Stimulated activated CD4-positive, alpha-beta T cell treated with anti-CD3 and anti-CD28 coated beads, Interleukin-4, amount 100 ng/mL, for 24 hours (primary cell): ENCODE measurements around the gene EIF3D.
A peak's percentile ranks its signal among the peaks of the same experiment; 100 is the strongest.

Source experiments
- DNase-seq: peaks from one replicate; pipeline ENCODE4 v3.0.0-alpha.2; 2020

The EIF3D gene

DNA sequence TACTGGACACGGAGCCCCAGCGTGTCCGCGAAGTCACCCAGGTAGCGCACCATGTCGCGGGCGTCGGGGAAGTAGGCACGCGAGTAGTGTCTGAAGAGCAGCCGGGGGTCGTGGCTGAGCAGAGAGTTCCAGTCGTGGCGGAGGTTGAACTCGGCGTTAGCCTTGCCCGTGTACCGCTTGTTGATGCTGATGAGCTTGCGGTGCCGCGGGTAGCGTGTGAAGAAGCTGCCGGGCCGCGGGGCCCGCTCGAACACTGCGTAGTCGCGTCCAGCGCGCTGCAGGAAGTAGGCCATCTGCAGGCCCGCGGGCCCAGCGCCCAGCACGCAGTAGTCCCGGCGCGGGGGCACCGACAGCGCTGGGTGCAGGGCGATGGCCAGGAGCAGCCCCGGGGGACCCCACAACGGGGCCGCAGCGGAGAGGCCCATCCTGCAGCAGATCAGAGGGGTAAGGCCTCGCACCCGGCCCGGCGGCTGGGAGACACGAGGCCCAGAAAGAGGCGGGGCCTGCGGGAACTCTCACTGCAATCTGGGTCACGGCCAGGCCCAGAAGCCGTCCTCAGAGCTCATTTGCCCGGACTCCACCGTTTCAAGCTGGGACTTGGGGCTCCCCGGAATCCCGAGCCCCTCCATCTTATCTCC lies 22.8 kb downstream of the EIF3D start:
- no peak for DNase-seq

DNA sequence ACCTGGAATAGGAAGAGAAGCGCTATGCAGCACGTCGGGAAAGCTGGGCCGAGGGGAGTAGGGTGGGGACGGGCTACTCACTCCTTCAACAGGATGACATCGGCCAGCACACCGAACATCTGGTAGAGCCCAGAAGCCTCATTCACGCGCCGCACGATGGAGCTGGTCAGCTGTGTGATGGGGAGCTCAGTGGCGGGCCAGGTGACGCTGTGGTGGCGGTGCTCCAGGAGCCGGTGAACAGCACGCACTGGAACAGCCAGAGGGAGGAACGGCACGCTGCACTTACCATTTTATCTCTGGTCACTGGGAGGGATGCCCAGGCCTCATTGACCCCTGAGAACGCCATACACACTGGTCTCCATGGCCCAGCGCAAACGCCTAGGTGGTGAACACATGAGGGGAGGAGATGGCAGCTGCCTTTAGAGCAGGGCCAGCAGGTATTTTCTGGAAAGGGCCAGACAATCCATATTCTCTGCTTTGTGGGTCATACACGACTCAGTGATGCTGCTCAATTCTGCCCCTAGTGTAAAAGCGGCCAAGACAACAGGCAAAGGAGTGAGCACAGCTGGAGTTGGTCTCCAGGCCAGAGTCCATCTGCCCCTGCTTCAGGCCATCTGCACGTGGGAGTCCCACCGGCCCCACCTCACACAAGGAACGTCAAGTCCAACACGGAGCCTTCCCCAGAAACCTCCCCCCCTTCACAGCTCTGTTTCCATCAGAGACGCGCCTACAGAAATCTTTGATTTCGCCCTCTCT lies 30.9 kb downstream of the EIF3D start:
- no peak for DNase-seq

DNA sequence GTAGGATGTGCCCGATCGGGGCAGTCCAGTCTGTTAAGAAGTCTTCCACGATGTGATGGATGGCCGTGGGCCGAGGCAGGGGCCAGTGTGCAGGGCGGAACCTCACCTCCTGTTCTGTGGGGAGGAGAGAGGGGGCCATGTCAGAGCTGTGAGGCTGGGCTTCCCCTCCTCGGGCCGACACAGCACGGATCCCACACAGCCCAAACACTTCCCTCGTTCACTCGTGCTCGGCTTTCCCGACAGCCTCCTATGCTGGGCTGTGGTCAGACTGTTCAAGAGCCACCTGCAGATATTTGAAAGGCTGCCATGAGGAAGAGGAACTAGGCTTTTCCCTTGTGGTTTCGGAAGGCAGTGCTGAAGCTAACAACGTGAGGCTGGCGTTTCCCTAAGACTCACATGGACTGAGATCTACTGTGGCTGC lies 35.3 kb downstream of the EIF3D start:
- DNase-seq: no peak

DNA sequence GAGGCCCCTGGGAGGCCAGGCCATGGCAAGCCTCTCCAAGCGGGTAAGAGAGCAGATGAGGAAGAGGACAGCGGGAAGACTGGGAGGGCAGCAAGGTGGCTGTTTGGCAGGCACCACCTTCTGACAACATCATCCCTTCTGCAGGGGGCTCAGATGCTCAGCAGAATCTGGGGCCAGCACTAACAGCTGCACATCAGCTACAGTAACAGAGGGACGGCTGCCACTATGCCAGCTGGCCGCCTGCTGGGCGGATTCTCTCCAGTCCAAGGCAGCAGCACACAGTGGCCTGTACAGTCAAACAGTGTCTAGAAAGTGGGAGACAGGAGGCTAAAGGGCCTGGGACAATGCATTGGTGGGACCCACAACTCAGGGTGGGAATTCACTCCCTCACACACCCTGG lies 36.9 kb downstream of the EIF3D start:
- DNase-seq: no peak

DNA sequence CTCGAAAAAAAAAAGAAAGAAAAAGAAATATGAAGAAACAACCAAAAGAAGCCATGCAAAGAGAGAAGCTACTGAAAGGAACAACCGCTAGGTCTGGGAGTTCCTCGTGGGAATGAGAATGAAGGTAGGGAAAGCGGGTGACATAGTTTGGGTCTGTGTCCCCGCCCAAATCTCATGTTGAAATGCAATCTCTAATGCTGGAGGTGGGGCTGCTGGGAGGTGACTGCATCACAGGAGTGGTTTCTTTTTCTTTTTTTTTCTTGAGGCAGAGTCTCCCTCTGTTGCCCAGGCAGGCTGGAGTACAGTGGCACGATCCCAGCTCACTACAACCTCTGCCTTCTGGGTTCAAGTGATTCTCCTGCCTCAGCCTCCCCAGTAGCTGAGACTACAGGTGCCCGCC lies 37.8 kb downstream of the EIF3D start:
- no peak for DNase-seq

DNA sequence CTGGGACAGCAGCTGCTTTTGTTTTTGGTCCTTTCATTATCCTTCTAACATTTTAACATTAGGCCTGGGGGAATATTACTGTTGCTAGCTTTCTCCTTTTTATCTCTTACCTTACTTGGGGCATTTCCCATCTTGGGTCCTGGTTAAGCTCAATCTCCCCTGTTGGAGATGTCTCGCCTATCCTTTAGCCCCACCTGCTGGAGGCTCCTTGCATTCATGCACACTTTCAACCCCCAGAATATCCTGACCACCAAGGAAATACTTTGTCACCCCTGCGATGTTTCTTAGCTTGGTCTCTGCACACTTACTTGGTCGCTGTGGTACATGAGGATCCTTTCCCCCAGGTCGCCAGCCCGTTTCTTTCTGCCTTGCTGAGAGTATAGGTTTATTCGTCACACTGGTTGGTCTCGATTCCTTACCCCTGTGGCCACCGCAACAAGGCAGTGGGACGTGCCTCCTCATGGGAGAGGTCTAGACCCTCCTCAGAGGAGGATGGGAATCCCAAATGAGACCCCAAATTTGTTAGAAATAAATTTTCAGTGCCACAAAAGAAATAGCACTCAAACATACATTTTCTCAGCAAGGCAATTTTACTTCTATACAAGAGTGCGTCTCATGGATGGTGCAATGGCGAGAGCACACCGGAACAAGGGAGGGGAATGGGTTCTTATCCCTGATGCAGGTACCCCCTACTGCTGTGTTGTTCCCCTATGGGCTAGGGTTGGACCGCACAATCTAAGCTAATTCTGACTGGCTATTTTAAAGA lies 42.2 kb downstream of the EIF3D start:
- peak; percentile 72 for DNase-seq

DNA sequence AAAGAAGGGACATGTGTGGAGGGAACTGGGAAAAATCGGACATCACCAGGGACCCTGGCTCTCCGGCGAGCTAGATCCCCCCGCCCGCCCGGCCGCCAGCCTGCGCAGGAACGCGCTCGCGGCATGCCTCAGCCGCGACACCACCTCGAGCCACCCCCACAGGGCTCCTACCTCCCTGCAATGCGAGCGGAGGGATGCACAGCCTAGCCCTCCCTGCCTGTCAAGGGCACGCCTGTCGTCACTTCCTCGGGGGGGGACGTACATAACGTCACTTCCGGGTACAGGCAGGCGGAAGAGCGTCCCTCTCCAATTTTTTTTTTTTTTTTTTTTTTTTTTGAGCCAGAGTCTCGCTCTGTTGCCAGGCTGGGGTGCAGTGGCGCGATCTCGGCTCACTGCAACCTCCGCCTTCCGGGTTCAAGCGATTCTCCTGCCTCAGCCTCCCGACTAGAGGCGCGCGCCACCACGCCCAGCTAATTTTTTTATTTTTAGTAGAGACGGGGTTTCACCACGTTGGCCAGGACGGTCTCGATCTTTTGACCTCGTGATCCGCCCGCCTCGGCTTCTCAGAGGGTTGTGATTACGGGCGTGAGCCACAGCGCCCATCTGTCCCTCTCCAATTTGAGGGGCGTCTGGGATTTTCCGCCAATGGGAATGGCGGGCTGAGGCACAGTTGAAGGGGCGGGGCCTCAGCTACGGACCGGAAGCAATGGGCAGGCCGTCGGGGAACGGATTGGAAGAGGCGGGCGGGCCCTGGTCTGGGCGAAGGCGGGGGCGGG lies 47.4 kb downstream of the EIF3D start, which contains the start of gene TXN2:
Gene TXN2 (minus strand): TSS at position 248 of the 776 bp plus-strand sequence. CDS start 803 bp downstream, outside the sequence.
- DNase-seq: peak; percentile 95

DNA sequence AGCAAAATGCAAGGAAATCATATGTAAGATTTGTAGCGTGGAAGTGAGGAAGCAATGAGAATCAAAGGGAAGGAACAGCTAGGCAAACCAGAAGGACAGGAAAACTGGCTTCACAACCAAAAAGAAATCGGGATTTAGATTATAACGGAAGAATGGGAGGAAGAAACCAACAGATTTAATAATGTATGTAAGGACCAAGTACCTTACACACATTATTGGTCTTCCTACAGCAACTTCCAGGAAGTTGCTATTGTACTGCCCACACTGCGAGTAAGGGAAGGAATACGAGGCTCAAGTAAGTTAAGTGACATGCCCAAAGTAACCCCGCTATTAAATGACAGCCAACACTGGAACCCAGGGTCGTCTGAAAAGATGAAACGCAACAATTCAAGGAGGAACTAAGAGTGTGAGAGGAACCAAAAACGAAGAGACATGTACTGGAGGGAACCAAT lies 48.0 kb downstream of the EIF3D start:
- DNase-seq: no peak

DNA sequence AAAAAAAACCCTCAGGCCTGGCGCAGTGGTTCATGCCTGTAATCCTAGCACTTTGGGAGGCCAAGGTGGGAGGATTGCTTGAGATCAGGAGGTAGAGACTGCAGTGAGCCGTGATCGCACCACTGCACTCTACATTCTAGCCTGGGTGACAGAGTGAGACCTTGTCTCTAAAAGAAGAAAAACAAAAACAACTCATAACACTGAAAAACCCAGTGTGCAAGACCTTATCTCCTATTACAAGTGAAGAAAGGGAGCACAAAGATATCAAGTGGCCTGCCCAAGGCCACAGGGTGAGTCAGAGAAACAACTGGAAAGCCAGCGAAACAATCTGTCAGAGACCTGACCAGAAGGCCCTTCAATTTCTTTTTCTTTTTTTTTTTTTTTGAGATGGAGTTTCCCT lies 50.0 kb downstream of the EIF3D start:
- DNase-seq: no peak

DNA sequence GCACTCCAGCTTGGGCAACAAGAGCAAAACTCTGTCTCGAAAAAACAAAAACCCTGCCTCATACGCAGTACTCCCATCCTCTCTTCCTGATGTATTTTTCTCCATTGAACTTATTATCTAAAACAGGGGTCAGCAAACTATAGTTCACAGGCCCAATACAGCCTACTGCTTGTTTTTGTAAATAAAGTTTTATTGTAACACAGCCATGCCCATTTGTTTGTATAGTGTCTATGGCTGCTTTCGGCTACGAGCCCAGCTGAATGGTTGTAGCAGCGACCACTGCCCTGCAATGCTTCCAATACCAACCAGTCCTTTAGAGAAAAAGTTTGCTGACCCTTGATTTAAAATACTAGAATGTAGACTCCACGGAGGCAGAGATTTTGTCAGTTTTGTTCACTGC lies 53.6 kb downstream of the EIF3D start:
- no peak for DNase-seq

DNA sequence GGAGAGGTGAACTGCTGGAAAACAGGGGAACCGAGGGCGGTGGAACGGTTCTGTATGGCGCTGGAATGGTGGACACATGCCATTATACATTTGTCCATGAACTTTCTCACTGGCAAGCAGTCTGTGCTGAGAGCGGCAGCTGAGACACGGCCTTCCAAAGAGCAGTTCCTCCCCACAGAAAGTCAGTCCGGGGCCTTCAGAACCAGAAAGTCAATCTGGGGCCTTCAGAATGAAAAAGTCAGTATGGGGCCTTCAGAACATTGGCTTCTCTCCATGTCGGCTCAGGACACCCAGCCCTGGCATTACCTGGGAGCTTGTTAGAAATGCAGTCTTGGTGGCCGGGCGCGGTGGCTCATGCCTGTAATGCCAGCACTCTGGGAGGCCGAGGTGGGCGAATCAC lies 56.3 kb downstream of the EIF3D start:
- DNase-seq: no peak

DNA sequence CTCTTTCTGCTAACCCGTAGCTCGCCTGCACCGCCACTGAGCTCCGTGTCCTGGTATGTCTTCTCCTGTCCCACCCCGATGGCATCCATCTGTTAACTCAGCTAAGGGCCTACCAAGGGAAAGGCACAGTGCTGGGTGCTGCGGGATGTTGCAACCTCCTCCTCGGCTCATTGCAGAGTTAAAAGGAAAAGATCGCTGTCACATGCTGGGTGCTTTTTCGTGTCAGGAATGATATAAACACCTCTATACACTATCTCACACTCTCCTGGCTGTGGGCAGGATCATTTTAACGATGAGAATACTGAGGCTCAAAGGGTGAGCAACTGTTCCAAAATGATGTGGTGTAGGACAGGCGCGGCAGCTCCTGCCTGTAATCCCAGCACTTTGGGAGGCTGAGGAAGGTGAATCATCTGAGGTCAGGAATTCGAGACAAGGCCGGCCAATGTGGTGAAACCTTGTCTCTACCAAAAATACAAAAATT lies 57.6 kb downstream of the EIF3D start:
- DNase-seq: no peak

DNA sequence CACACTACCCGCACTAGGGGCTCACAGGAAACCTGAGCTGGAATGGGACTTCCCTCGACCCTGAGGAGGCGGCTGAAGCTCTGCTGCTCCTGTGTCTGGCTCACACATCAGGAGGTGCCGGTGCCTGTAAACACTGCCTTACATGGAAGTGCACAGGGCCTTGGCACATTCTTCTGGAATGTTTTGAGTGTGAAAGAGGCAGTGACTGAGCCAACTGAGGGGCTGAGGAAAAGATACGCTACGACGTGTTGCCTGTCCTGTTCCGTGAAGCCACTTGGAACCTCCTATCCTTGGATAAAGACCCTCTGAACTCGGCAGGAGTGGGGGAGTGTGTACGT lies 58.0 kb downstream of the EIF3D start:
- DNase-seq: no peak

DNA sequence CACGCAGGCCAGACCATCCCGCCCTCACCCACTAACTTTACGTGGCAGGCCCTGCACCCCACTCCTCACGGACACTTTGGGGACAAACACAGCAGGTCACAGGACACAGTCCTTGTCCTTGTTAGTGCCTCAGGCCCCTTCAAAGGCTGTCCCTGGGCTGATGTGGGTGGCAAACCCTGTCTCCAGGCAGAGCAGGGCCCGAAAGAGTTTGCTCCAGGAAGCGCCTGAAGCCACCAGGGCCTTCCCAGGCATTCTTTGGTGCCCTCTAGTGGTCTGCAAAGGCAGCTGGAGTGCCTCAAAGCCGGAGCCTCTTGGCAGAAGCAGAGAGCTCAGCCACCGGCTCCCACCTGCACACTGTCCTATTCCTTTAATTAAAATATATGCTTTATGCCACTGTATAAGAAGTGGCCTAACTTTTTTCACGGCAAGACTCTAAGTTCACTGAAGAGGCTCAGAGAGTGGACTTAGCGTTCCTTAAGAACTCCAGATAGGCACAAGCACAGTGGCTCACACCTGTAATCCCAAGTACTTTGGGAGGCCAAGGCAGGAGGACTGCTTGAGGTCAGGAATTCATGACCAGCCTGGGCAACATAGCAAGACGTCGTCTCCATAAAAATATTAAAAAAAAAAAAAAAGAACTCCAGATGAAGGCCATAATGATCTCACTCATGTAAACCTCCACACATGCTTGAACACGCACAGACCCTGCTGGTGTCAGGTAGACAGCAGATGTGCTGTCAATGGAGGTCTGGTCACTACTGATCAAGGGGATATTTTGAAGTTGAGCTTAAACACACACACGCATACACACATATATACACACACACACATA lies 58.6 kb downstream of the EIF3D start:
- peak; percentile 86 for DNase-seq

DNA sequence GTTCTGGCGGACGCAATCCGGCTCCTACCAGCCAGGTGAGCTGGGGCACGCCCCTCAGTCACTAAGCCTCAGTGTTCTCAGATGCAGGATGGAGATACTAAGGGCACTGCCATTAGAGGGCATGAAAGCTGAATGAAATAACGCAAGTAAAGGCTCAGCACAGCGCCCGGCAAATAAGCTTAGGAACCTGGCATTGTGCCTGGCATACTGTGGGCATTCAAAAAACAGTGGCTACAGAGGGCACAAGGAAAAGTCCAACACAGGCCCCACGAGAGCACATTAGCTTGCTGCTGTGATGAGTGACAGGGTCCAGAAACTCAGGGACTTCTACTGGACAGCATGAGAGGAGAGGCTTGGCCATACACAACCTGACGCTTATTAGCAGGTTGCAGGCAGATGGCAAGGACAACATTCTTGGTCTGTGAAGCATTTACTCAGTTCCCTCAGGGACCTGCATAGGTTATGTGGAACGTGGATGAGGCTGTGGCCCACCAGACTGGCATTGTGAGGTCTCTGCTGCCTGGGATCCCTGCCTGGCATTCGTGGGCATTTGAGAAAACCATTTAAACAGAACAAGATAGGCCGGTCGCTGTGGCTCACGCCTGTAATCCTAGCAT lies 59.8 kb downstream of the EIF3D start:
- DNase-seq: no peak

DNA sequence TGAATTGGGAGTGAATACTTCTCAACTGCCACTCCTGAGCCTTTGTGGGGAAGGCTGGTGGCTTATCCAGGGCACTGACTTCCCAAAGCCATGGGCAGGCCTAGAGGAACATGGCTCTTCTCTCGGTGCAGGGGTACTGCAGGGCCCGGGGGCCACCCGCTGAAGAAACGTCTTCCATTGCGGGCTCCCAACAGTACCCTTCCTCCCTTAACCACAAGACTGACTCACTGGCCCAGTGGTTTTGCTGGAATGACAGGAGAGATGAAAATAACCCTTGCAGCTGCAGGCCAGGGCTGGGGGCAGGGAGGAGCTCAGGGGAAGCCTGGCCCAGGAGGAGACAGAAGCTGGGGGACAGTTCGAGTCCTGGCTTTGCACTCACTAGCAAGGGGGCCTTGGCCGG lies 61.0 kb downstream of the EIF3D start:
- no peak for DNase-seq

DNA sequence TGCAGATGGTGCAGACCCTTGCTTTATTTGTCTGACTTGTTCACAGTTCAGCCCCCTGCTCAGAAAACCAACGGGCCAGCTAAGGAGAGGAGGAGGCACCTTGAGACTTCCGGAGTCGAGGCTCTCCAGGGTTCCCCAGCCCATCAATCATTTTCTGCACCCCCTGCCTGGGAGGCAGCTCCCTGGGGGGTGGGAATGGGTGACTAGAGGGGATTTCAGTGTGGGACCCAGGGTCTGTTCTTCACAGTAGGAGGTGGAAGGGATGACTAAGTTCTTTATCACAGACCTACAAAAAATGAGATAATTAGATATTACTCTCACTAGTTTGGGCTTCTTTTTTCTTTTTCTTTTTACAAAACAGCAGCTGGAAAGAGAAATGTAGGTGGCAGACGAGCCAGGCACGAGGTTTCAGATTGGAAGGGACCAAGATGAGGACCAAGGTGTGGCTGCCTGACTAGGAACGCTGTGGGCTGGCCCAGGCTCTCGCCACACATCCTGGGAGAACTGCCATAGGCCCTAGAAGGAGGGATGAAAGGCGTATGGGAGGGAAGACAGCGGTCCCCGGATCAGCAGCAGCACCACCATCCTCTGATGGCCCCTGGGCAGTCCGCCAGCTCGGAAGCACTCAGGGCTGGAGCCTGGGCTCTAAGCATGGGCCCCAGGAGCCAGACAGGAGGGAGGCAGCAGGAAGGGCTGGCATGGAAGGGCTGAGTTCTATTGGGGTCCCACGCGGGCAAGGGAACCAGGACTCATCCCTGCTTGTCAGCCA lies 61.7 kb downstream of the EIF3D start:
- DNase-seq: no peak

DNA sequence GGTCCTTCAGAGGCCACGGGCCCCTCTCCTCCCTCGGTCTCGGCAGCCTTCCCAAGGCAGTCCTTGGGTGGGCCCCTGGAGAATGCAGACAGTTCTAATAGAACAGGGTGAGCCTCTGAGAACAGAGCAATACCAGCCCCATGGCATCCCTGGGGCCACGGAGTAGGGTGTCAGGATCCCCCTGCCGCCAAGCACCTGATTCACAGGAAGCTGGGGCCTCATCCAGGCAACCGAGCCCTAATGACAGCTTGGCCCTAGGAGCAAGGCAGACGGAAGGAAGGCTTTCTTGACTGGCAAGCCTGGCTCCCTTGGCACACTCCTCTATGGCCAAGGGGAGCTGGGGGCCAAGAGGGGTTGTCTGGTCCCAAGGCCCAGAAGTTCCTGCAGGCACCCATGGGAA lies 62.7 kb downstream of the EIF3D start:
- DNase-seq: no peak

DNA sequence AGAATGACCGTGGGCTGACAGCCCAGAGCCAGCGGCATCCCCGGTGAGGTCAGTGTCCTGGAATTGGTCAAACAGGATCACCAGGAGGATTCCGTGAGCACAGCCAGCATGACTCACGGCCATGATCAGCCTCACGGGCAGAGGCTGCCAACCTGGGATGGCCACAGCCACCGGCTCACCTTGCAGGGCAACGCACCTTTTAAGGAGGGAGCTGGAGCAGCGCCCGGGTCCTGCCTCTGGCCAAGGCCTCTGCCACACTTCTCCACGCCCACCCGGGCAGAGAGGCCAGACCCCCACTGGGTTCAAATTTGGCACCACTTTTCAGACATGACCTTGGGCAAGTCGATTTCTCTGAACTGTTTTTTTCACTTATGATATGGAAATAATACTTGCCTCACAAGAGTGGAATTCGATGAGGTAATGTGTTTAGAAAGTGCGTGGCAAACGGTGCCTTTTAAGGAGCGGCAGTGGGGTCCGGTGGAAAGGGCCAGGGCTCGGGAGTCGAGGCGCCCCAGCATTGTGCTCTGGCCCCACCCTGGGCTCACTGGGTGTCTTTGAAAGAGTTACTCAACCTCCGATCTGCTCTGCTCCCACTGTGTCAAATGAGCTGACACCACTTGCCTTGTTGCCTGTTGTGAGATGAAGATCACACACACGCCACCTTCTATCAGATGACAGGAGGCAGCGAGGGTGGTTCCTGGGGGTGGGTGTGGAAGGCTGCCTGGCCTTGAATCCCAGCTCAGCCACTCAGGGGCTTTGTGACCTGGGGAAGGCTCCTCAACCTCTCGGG lies 63.5 kb downstream of the EIF3D start:
- DNase-seq: no peak

DNA sequence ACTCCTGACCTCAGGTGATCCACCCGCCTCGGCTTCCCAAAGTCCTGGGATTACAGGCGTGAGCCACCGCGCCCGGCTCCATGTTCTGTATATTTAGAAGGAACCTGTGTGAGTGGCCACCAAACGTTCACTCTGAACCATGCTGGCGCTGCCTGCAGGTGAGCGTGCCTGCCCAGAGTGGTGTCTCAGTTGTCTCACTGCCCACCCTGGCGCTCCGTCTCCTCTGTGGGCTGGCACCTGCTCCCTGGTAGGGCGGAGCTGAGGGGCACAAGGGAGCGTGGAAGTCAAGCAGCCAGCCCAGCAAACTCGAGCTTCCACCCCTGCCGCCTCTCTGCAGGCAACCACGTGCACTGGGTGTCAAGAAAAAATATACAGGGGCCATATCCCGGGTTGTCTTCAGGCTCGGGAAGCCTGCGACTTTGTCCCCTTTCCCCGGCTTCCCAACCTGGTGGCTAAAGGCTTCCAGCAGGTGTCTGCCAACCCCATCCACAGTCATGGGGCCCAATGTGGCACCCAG lies 64.2 kb downstream of the EIF3D start:
- no peak for DNase-seq
